ENCODE data around the gene PXDC1. TPM values are rescaled to one million over a fixed set of nuclear protein-coding genes. Genes with fewer than 3 reads are reported as not detected.

Gene PXDC1
- total RNA-seq, 1 experiment from 2014 or later: 6.3 TPM

DNA sequence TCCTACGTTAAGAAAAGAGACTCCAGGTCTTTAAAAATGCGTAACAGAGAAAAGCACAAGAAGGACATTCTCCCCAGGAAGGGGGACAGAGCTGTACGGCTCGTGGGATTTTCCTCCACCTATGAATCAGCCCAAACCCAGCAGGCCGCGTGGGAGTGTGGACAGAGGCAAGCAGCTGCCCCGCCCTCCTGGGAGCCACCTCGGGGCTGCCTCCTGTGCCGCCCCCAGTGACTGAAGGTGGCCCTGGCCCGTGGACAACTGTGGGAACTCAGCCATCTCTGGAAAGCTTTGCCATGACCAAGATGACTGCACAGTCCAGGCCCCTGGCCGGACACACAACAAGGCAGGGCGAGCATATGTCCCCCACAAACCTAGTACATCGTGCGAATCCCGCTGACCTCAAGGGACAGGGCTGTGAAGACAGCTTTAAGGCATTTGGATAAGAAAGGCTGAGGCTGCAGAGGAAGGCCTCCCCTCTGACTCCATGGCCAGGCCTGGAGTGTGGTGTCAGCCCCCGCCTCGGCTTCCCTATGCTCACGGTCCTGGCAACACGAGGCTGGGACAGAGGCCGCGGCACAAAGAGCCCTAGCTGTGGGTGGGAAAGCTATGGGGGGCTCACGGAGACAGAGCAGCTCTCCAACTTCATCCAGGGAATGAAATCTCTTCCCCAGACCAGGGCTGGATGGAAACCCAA, 26.9 kb downstream of the PXDC1 start:
- no peak for TF ChIP-seq CBX3 (IDR thresholded peaks at IDR 0.05; ENCODE audit: low read depth)
- TF ChIP-seq REST (IDR thresholded peaks at IDR 0.05; ENCODE audit: low read depth): no peak
- TF ChIP-seq, protein P1, sequence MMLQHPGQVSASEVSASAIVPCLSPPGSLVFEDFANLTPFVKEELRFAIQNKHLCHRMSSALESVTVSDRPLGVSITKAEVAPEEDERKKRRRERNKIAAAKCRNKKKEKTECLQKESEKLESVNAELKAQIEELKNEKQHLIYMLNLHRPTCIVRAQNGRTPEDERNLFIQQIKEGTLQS (IDR thresholded peaks at IDR 0.05): no peak
- no peak for TF ChIP-seq EGR1 (IDR thresholded peaks at IDR 0.05; ENCODE audit: low read depth)
- Histone ChIP-seq H3K4me3 (replicated peaks in 1 of 2; ENCODE audit: low read depth in 1 of 2, low read length in 2 of 2) (no peak overlapping the region), H3K4me1 (ENCODE audit: control insufficient read depth in 1 of 2, insufficient read depth in 2 of 2, low read length in 2 of 2) (peaks cover 3 to 6% of the 10 kb centered on the region in 2 experiments; a peak in 3 of 4 replicates), H3K27ac (ENCODE audit: low read depth, low read length) (no peak overlapping the region), H3K79me2 (ENCODE audit: insufficient read depth, low read length) (no peaks in the 10 kb centered on the region), H3K9ac (ENCODE audit: low read length) (no peak overlapping the region), H4K20me1 (ENCODE audit: insufficient read depth) (no peaks in the 10 kb centered on the region), H2AFZ (ENCODE audit: low read depth, low read length, poor library complexity, severe bottlenecking) (no peak overlapping the region), H3K4me2 (ENCODE audit: low read length) (peak overlapping the region; percentile 12; the same call in 1 of the 2 replicates), H3K9me3 (ENCODE audit: control insufficient read depth in 1 of 2, insufficient read depth in 1 of 2, low read depth in 1 of 2, low read length in 2 of 2) (no peaks in the 10 kb centered on the region), H3K36me3 (ENCODE audit: control insufficient read depth in 1 of 2, insufficient read depth in 2 of 2, low read length in 2 of 2) (no peaks in the 10 kb centered on the region), H3K27me3 (ENCODE audit: insufficient read depth, low read length) (no peaks in the 10 kb centered on the region), H3K9me2 (ENCODE audit: insufficient read depth) (no peaks in the 10 kb centered on the region)
- ATAC-seq (peak; percentile 32; the same call in 1 of the 2 replicates), DNase-seq (ENCODE audit: low read depth, low spot score) (no peak)
- CTCF ChIA-PET: no interaction called here
- POLR2A ChIA-PET: no interaction called here
- intact Hi-C loops (cut with micrococcal nuclease): no loop called here
- no TSS peak for BruUV-seq (replicated peaks)
- RAD21 ChIA-PET (ENCODE audit: low non-redundant PET in 1 of 2, low total read pairs in 2 of 2, uncharacterized antibody in 2 of 2, unreplicated experiment in 2 of 2): no interaction called here

DNA sequence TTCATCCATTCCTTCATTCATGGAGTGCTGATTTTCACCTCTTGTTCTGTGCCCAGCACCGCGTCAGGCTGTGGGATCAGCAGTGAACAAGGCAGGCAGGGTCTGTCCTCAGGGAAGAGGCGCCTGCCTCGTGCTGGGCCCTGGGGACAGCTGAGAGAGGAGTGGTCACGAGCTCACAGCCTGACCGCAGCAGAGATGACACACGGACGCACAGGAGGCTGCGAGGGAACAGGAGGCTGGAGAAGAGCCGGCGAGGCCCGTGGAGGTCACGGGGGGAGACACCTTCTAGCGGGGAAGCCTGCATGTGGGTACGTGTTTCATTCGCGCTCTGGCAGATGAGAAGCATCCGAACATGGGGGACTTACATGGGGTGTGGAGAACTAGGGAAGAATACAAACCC, 27.5 kb downstream of the PXDC1 start:
- Histone ChIP-seq H3K27ac (ENCODE audit: low read depth, low read length) (no peak overlapping the region), H4K20me1 (ENCODE audit: insufficient read depth) (no peaks in the 10 kb centered on the region), H2AFZ (ENCODE audit: low read depth, low read length, poor library complexity, severe bottlenecking) (no peak overlapping the region), H3K36me3 (ENCODE audit: control insufficient read depth in 1 of 2, insufficient read depth in 2 of 2, low read length in 2 of 2) (no peaks in the 10 kb centered on the region), H3K4me2 (ENCODE audit: low read length) (no peak overlapping the region), H3K4me3 (replicated peaks in 1 of 2; ENCODE audit: low read depth in 1 of 2, low read length in 2 of 2) (no peak overlapping the region), H3K9me3 (ENCODE audit: control insufficient read depth in 1 of 2, insufficient read depth in 1 of 2, low read depth in 1 of 2, low read length in 2 of 2) (no peaks in the 10 kb centered on the region), H3K9me2 (ENCODE audit: insufficient read depth) (no peaks in the 10 kb centered on the region), H3K4me1 (ENCODE audit: control insufficient read depth in 1 of 2, insufficient read depth in 2 of 2, low read length in 2 of 2) (peaks cover 3 to 6% of the 10 kb centered on the region in 2 experiments; a peak in 3 of 4 replicates), H3K9ac (ENCODE audit: low read length) (no peak overlapping the region), H3K27me3 (ENCODE audit: insufficient read depth, low read length) (no peaks in the 10 kb centered on the region), H3K79me2 (ENCODE audit: insufficient read depth, low read length) (no peaks in the 10 kb centered on the region)
- ChIA-PET POLR2A (no interaction called here), RAD21 (ENCODE audit: low non-redundant PET in 1 of 2, low total read pairs in 2 of 2, uncharacterized antibody in 2 of 2, unreplicated experiment in 2 of 2) (no interaction called here), CTCF (no interaction called here)
- DNase-seq (ENCODE audit: low read depth, low spot score) (no peak), ATAC-seq (no peak)
- intact Hi-C loops (cut with micrococcal nuclease): no loop called here
- no TSS peak for BruUV-seq (replicated peaks)
- TF ChIP-seq FOSL1 (IDR thresholded peaks at IDR 0.05; ENCODE audit: low read depth) (no peak), CBX3 (IDR thresholded peaks at IDR 0.05; ENCODE audit: low read depth) (no peak), ELF1 (IDR thresholded peaks at IDR 0.05; ENCODE audit: borderline replicate concordance, low read depth) (no peak), SP1 (IDR thresholded peaks at IDR 0.05; ENCODE audit: low read depth) (no peak), EZH2phosphoT487 (IDR thresholded peaks at IDR 0.05; ENCODE audit: borderline replicate concordance) (no peak), CEBPB (IDR thresholded peaks at IDR 0.05; ENCODE audit: low read depth) (no peak), POLR2A (IDR thresholded peaks at IDR 0.05; ENCODE audit: borderline replicate concordance, extremely low read depth, insufficient read depth, insufficient read length) (no peak), SIN3A (IDR thresholded peaks at IDR 0.05; ENCODE audit: low read depth) (no peak), ZNF274 (IDR thresholded peaks at IDR 0.05; ENCODE audit: low read depth, low read length) (no peak), ZBTB33 (IDR thresholded peaks at IDR 0.05; ENCODE audit: extremely low read depth, insufficient replicate concordance, low read length) (no peak), TCF7L2 (IDR thresholded peaks at IDR 0.05; ENCODE audit: borderline replicate concordance, extremely low read depth, insufficient read depth, insufficient read length) (no peak), JUND (IDR thresholded peaks at IDR 0.05) (no peak)
- TF ChIP-seq, protein P2, sequence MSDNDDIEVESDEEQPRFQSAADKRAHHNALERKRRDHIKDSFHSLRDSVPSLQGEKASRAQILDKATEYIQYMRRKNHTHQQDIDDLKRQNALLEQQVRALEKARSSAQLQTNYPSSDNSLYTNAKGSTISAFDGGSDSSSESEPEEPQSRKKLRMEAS (IDR thresholded peaks at IDR 0.05): no peak
